HepG2 (cell line): Measurements from ENCODE around the gene ULBP1. TPM values are rescaled to one million over a fixed set of nuclear protein-coding genes. Genes with fewer than 3 reads are reported as not detected.

Source experiments
- CENPBD1 ChIP-seq: sonication (generic); formaldehyde crosslinking; IDR thresholded peaks from 2 replicates; pipeline ENCODE4 v1.8.0; 2022; ENCODE audit warnings: missing genetic modification reagents, low read depth, mild to moderate bottlenecking, borderline replicate concordance
- HES4 ChIP-seq: sonication (generic); formaldehyde crosslinking; IDR thresholded peaks from 2 replicates; pipeline ENCODE4 v1.9.0; 2021; ENCODE audit warnings: mild to moderate bottlenecking, missing genetic modification reagents, borderline replicate concordance
- NBN ChIP-seq: fragments of 450-650 bp; conservative IDR thresholded peaks from 2 replicates; pipeline ENCODE4 v1.6.1; 2017
- PHF21A ChIP-seq: sonication (generic); formaldehyde crosslinking; IDR thresholded peaks from 2 replicates; pipeline ENCODE4 v1.5.0; 2020; ENCODE audit warnings: mild to moderate bottlenecking, missing genetic modification reagents
- ZFP82 ChIP-seq: sonication (generic); formaldehyde crosslinking; IDR thresholded peaks from 2 replicates; pipeline ENCODE4 v1.5.1; 2020; ENCODE audit warnings: mild to moderate bottlenecking, missing genetic modification reagents, borderline replicate concordance
- ZNF136 ChIP-seq: sonication (generic); formaldehyde crosslinking; IDR thresholded peaks from 2 replicates; pipeline ENCODE4 v1.8.1; 2022; ENCODE audit warnings: low read depth, mild to moderate bottlenecking, moderate library complexity, missing genetic modification reagents
- ZNF280D ChIP-seq: sonication (generic); formaldehyde crosslinking; IDR thresholded peaks from 2 replicates; pipeline ENCODE4 v1.5.1; 2020; ENCODE audit warnings: mild to moderate bottlenecking, missing genetic modification reagents
- ZNF687 ChIP-seq: sonication (generic); formaldehyde crosslinking; IDR thresholded peaks from 2 replicates; pipeline ENCODE4 v1.5.1; 2020; ENCODE audit warnings: mild to moderate bottlenecking, missing genetic modification reagents, moderate library complexity
- polyA plus RNA-seq, 8 experiments: library from polyadenylated mRNA; depleted of rRNA in 3 of 8; stranded (reverse) in 7 of 8; unstranded in 1 of 8; fragments of >200 nt; fragmentation: Illumina TruSeq in 4 of 8; extraction: Trizol in 4 of 8; gene quantifications; 2 replicates each; pipeline versions ENCODE4 v1.2.1 to v1.2.3, GENCODE V29; 2011 to 2016; ENCODE audit warnings: low read depth in 4 of 8, missing spikeins in 1 of 8, mixed read lengths in 1 of 8; ENCODE audit not compliant: insufficient read depth in 1 of 8
- total RNA-seq, 5 experiments: library from RNA; depleted of rRNA; stranded (reverse); fragments of >200 nt; fragmentation: Illumina TruSeq; extraction: Trizol; gene quantifications; 2 replicates each; pipeline ENCODE4 v1.2.3, GENCODE V29; 2016; ENCODE audit warnings: low read depth in 1 of 5

ULBP1 gene
- total and polyA plus RNA-seq, 2 of the 13 experiments (the other 11 are each of a cell fraction or from before 2014, with no cell fraction given) = 0.04 to 0.09 TPM

- TF ChIP-seq ZNF280D = no peak
- no peak for TF ChIP-seq CENPBD1 (CRISPR knock-in tag)
- no peak for TF ChIP-seq NBN
- no peak for TF ChIP-seq PHF21A
- TF ChIP-seq HES4 (CRISPR knock-in tag) = no peak
- TF ChIP-seq ZFP82 (CRISPR knock-in tag) = no peak
- TF ChIP-seq ZNF687 = peak; percentile 27; the same call in 1 of the 2 replicates
- no peak for TF ChIP-seq ZNF136 (CRISPR knock-in tag)
Measured at GRCh38 chr6:149963462-149964307, at the start of gene ULBP1 (continued).
